Mesenchymal stem cell (in vitro differentiated cells and primary cell): ENCODE measurements around the gene RBM15B.
A peak's percentile ranks its signal among the peaks of the same experiment; 100 is the strongest.
"Not testable (repeated sequence)": the region's sequence is repeated elsewhere in the genome, so short reads cannot be mapped to it uniquely, and the experiment has no call there.

Experiments used
- DNase-seq: peaks from one replicate; pipeline ENCODE4 v3.0.0-alpha.2; 2013
- H2AFZ ChIP-seq: one replicate; pipeline ENCODE4 v1.6.1; 2013; ENCODE audit warnings: low read depth, mild to moderate bottlenecking, control low read depth, inconsistent platforms, low read length, moderate library complexity
- H2AK5ac ChIP-seq: 2 replicates; pipeline ENCODE4 v1.6.1; 2013; ENCODE audit warnings: low read length, moderate library complexity, mild to moderate bottlenecking, inconsistent platforms; ENCODE audit not compliant: severe bottlenecking
- H2BK120ac ChIP-seq: one replicate; pipeline ENCODE4 v1.6.1; 2013; ENCODE audit warnings: low read depth, mild to moderate bottlenecking, inconsistent platforms, low read length, moderate library complexity
- H2BK12ac ChIP-seq, 2 experiments: one replicate each; pipeline ENCODE4 v1.6.1; 2013; ENCODE audit warnings: inconsistent platforms in 2 of 2, low read length in 2 of 2, mild to moderate bottlenecking in 2 of 2, moderate library complexity in 2 of 2, control low read depth in 1 of 2
- H2BK15ac ChIP-seq: one replicate; pipeline ENCODE4 v1.6.1; 2013; ENCODE audit warnings: mild to moderate bottlenecking, low read depth, inconsistent platforms; ENCODE audit not compliant: poor library complexity, severe bottlenecking
- H2BK5ac ChIP-seq: 2 replicates; pipeline ENCODE4 v1.6.1; 2013; ENCODE audit warnings: low read depth, mild to moderate bottlenecking, low read length, control low read depth, inconsistent platforms; ENCODE audit not compliant: poor library complexity, severe bottlenecking
- H3K14ac ChIP-seq, 2 experiments: one replicate each; pipeline ENCODE4 v1.6.1; 2013; ENCODE audit warnings: inconsistent platforms in 2 of 2, low read length in 2 of 2, control low read depth in 1 of 2, mild to moderate bottlenecking in 1 of 2, moderate library complexity in 1 of 2
- H3K18ac ChIP-seq, 2 experiments: one replicate each; pipeline ENCODE4 v1.6.1; 2013; ENCODE audit warnings: inconsistent platforms in 2 of 2, low read length in 2 of 2, control low read depth in 1 of 2, low read depth in 1 of 2, mild to moderate bottlenecking in 1 of 2
- H3K23ac ChIP-seq, 2 experiments: one replicate each; pipeline ENCODE4 v1.6.1; 2013; ENCODE audit warnings: inconsistent platforms in 2 of 2, low read length in 2 of 2, mild to moderate bottlenecking in 2 of 2, moderate library complexity in 2 of 2, control low read depth in 1 of 2
- H3K27ac ChIP-seq: 2 replicates; pipeline ENCODE4 v1.5.1; 2013; ENCODE audit warnings: mild to moderate bottlenecking, moderate library complexity, low read length, control low read depth, inconsistent platforms; ENCODE audit not compliant: poor library complexity, severe bottlenecking
- H3K27me3 ChIP-seq, 2 experiments: 2 replicates each; pipeline versions ENCODE4 v1.6.1 to v1.7.0; 2013; ENCODE audit warnings: low read length in 2 of 2, mild to moderate bottlenecking in 2 of 2, moderate library complexity in 2 of 2, control low read depth in 1 of 2, inconsistent platforms in 1 of 2; ENCODE audit not compliant: control insufficient read depth in 1 of 2, insufficient read depth in 1 of 2
- H3K36me3 ChIP-seq, 2 experiments: 2 replicates each; pipeline versions ENCODE4 v1.6.1 to v1.7.0; 2013; ENCODE audit warnings: low read length in 2 of 2, control low read depth in 1 of 2, inconsistent platforms in 1 of 2, low read depth in 1 of 2, mild to moderate bottlenecking in 1 of 2; ENCODE audit not compliant: insufficient read depth in 2 of 2, control insufficient read depth in 1 of 2
- H3K4ac ChIP-seq, 2 experiments: one replicate each; pipeline ENCODE4 v1.6.1; 2013; ENCODE audit warnings: inconsistent platforms in 2 of 2, low read length in 2 of 2, mild to moderate bottlenecking in 2 of 2, moderate library complexity in 2 of 2, control low read depth in 1 of 2, low read depth in 1 of 2
- H3K4me1 ChIP-seq: 2 replicates; pipeline ENCODE4 v1.6.1; 2013; ENCODE audit warnings: low read depth, low read length, control low read depth; ENCODE audit not compliant: control insufficient read depth, insufficient read depth
- H3K4me2 ChIP-seq: 2 replicates; pipeline ENCODE4 v1.6.1; 2013; ENCODE audit warnings: low read length, mild to moderate bottlenecking, inconsistent platforms; ENCODE audit not compliant: poor library complexity, severe bottlenecking
- H3K4me3 ChIP-seq, 2 experiments: 2 replicates each; pipeline versions ENCODE4 v1.5.1 to v1.7.0; 2013; ENCODE audit warnings: low read length in 2 of 2, mild to moderate bottlenecking in 2 of 2, control low read depth in 1 of 2, low read depth in 1 of 2; ENCODE audit not compliant: insufficient read depth in 1 of 2
- H3K79me1 ChIP-seq: replicated peaks from 2 replicates; pipeline ENCODE4 v1.6.1; 2013; ENCODE audit warnings: mild to moderate bottlenecking, control low read depth, low read length, inconsistent platforms; ENCODE audit not compliant: poor library complexity, severe bottlenecking
- H3K9ac ChIP-seq: 2 replicates; pipeline ENCODE4 v1.7.0; 2013; ENCODE audit warnings: mild to moderate bottlenecking, low read length, moderate library complexity
- H3K9me3 ChIP-seq: 2 replicates; pipeline ENCODE4 v1.7.0; 2013; ENCODE audit warnings: mild to moderate bottlenecking, low read length; ENCODE audit not compliant: control insufficient read depth
- H4K8ac ChIP-seq: one replicate; pipeline ENCODE4 v1.6.1; 2013; ENCODE audit warnings: inconsistent platforms, mild to moderate bottlenecking, low read length, moderate library complexity
- H4K91ac ChIP-seq: one replicate; pipeline ENCODE4 v1.6.1; 2013; ENCODE audit warnings: mild to moderate bottlenecking, low read length, inconsistent platforms
- WGBS: methylation state at CpG from one replicate; pipeline ENCODE4 v1.1.7; 2013; ENCODE audit warnings: mixed read lengths; 5-methylcytosine and 5-hydroxymethylcytosine counted together

The RBM15B gene

GRCh38 chr3:51386159-51386851 lies 4.8 kb upstream of the RBM15B start:
- Histone ChIP-seq H3K9ac (peak overlapping the region; percentile 94), H3K27me3 (no peaks in the 10 kb centered on the region), H4K8ac (no peak overlapping the region), H3K4me3 (peak overlapping the region in 1 of 2 experiments; percentile 97), H3K23ac (peak overlapping the region in 1 of 2 experiments; percentile 65), H2BK12ac (no peak overlapping the region), H3K9me3 (no peaks in the 10 kb centered on the region), H3K18ac (no peak overlapping the region), H4K91ac (no peak overlapping the region), H2AK5ac (peak overlapping the region; percentile 4), H3K79me1 (peaks cover 11% of the 10 kb centered on the region), H3K4me2 (peak overlapping the region; percentile 93), H2BK15ac (no peak overlapping the region), H2AFZ (no peak overlapping the region), H3K4ac (peak overlapping the region in 1 of 2 experiments; percentile 15), H3K4me1 (peaks cover 24% of the 10 kb centered on the region), H2BK5ac (no peak overlapping the region), H3K36me3 (peaks cover 25 to 35% of the 10 kb centered on the region in 2 experiments), H3K14ac (no peak overlapping the region), H2BK120ac (no peak overlapping the region), H3K27ac (no peak overlapping the region)
- peak; percentile 29 for DNase-seq
- WGBS, result 44% methylated on average over 7 of the region's 8 CpGs

- WGBS, result 98% methylated on average over 4 of the region's 5 CpGs
- Histone ChIP-seq H3K9me3 (no peaks in the 10 kb centered on the region), H2AFZ (no peak overlapping the region), H2BK15ac (no peak overlapping the region), H4K8ac (no peak overlapping the region), H3K4me2 (peak overlapping the region; percentile 93), H3K27me3 (no peaks in the 10 kb centered on the region), H2BK12ac (no peak overlapping the region), H3K4me3 (peak overlapping the region in 1 of 2 experiments; percentile 97), H3K4me1 (peaks cover 26% of the 10 kb centered on the region), H2AK5ac (peak overlapping the region; percentile 4), H3K36me3 (peaks cover 27 to 35% of the 10 kb centered on the region in 2 experiments), H3K4ac (no peak overlapping the region), H2BK120ac (no peak overlapping the region), H3K14ac (no peak overlapping the region), H3K9ac (peak overlapping the region; percentile 94), H4K91ac (no peak overlapping the region), H2BK5ac (no peak overlapping the region), H3K27ac (no peak overlapping the region), H3K23ac (no peak overlapping the region), H3K79me1 (peaks cover 11% of the 10 kb centered on the region), H3K18ac (no peak overlapping the region)
- no peak for DNase-seq
These were observed 4.2 kb upstream of the RBM15B start for GRCh38 chr3:51386852-51387229.

GRCh38 chr3:51387281-51387680 lies 3.8 kb upstream of the RBM15B start:
- not testable (repeated sequence) for H3K14ac ChIP-seq, H2BK5ac ChIP-seq, H2BK12ac ChIP-seq, H3K79me1 ChIP-seq, H3K27ac ChIP-seq, H3K4me2 ChIP-seq, H3K27me3 ChIP-seq, H4K91ac ChIP-seq, H4K8ac ChIP-seq, H3K18ac ChIP-seq, H2BK15ac ChIP-seq, H3K9me3 ChIP-seq, DNase-seq, H3K23ac ChIP-seq, H2AK5ac ChIP-seq, H3K4me3 ChIP-seq, H2BK120ac ChIP-seq, H3K4ac ChIP-seq, H2AFZ ChIP-seq
- Histone ChIP-seq H3K36me3 (peaks cover 31 to 36% of the 10 kb centered on the region in 2 experiments), H3K9ac (peak overlapping the region; percentile 60), H3K4me1 (peaks cover 31% of the 10 kb centered on the region)
- 83% methylated on average over 6 of the region's 6 CpGs for WGBS

GRCh38 chr3:51388286-51389029 lies 2.6 kb upstream of the RBM15B start:
- peaks cover 36% of the 10 kb centered on the region for H3K4me1 ChIP-seq
- no peak overlapping the region for H2BK12ac ChIP-seq
- H4K91ac ChIP-seq, result no peak overlapping the region
- H3K23ac ChIP-seq, result no peak overlapping the region
- H3K27me3 ChIP-seq, result no peaks in the 10 kb centered on the region
- no peak overlapping the region for H2AK5ac ChIP-seq
- H3K14ac ChIP-seq, result no peak overlapping the region
- H3K18ac ChIP-seq, result no peak overlapping the region
- H2BK120ac ChIP-seq, result no peak overlapping the region
- H3K4me3 ChIP-seq, result no peak overlapping the region
- no peak overlapping the region for H2AFZ ChIP-seq
- WGBS, result 96% methylated on average over 5 of the region's 6 CpGs
- H3K27ac ChIP-seq, result no peak overlapping the region
- H3K9ac ChIP-seq, result peak overlapping the region; percentile 60
- H3K4me2 ChIP-seq, result no peak overlapping the region
- peaks cover 43 to 48% of the 10 kb centered on the region in 2 experiments for H3K36me3 ChIP-seq
- H2BK5ac ChIP-seq, result no peak overlapping the region
- H3K4ac ChIP-seq, result no peak overlapping the region
- H3K79me1 ChIP-seq, result no peaks in the 10 kb centered on the region
- H2BK15ac ChIP-seq, result no peak overlapping the region
- H4K8ac ChIP-seq, result no peak overlapping the region
- peak; percentile 52 for DNase-seq
- no peaks in the 10 kb centered on the region for H3K9me3 ChIP-seq
